GM21381 (cell line): ENCODE results near the gene HAUS1.
A peak's percentile ranks its signal among the peaks of the same experiment; 100 is the strongest.
"Not testable (repeated sequence)": the region's sequence is repeated elsewhere in the genome, so short reads cannot be mapped to it uniquely, and the experiment has no call there.

ENCODE experiments used
- ATAC-seq: cut with Tn5 transposase; IDR thresholded peaks from one replicate; pipeline ENCODE4 v1.9.1; 2021; ENCODE audit warnings: mild to moderate bottlenecking, moderate library complexity; ENCODE audit not compliant: unreplicated experiment

HAUS1 gene

DNA sequence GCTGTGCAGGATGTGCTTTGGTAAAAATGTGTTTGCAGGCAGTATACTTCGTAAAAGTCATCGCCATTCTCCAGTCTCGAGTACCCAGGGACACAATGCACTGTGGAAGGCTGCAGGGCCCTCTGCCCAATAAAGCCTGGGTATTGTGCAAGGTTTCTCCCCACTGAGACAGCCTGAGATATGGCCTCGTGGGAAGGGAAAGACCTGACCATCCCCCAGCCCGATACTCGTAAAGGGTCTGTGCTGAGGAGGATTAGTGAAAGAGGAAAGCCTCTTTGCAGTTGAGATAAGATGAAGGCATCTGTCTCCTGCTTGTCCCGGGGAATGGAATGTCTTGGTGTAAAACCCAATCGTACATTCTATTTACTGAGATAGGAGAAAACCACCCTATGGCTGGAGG is 15.7 kb upstream of the HAUS1 start:
- ATAC-seq, result not testable (repeated sequence)

DNA sequence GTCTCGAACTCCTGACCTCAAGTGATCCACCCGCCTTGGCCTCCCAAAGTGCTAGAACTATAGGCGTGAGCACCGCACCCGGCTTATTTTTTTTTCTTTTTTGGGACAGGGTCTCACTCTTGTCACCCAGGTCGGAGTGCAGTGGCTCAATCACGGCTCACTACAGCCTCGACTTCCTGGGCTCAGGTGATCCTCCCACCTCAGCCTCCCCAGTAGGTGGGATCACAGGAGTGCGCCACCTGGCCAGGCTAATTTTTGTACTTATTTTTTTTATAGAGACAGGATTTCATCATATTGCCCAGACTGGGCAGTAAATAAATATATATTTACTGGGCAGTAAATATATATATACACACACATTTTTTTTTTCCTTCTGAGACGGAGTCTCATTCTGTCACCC is 8.7 kb upstream of the HAUS1 start:
- no peak for ATAC-seq

DNA sequence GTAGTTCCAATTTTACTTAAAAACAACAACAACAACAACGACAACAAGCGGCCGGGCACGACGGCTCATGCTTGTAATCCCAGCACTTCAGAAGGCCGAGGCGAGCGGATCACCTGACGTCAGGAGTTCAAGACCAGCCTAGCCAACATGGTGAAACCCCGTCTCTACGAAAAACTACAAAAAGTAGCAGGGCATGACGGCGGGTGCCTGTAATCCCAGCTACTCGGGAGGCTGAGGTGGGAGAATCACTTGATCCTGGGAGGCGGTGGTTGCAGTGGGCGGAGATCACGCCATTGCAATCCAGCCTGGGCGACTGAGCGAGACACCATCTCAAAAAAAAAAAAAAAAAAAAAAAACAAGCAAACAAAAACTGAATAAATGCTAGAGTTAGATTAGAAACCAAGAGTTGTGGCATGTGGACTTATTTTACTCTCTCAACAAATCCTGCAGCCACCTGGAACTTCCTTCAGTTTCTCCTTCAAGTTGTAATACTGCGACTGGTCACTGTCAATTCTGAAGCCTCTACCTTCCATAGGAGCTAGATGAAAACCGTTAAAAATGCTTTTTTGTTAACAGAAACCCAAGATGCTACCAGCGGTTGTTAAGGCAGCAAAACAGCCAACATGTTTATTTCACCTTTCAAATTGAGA is 7.4 kb upstream of the HAUS1 start:
- ATAC-seq, result no peak

DNA sequence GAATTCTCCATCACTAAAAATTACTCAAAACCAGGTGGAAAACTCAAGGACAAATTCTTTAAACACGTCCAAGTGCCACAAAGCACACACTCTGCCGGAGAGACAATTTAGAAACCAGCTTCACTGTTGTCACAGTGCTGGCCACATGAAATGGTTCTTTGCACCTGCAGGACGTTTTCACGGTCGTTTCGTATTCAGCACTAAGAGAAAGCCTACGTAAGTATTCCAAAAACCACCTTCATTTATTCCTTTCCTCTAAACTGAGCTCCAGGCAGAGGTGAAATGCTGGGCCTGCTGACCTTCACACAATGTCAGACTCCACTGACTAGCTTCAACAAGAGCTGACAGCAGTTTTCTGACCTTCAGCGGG is 6.8 kb upstream of the HAUS1 start:
- ATAC-seq, result peak; percentile 20

DNA sequence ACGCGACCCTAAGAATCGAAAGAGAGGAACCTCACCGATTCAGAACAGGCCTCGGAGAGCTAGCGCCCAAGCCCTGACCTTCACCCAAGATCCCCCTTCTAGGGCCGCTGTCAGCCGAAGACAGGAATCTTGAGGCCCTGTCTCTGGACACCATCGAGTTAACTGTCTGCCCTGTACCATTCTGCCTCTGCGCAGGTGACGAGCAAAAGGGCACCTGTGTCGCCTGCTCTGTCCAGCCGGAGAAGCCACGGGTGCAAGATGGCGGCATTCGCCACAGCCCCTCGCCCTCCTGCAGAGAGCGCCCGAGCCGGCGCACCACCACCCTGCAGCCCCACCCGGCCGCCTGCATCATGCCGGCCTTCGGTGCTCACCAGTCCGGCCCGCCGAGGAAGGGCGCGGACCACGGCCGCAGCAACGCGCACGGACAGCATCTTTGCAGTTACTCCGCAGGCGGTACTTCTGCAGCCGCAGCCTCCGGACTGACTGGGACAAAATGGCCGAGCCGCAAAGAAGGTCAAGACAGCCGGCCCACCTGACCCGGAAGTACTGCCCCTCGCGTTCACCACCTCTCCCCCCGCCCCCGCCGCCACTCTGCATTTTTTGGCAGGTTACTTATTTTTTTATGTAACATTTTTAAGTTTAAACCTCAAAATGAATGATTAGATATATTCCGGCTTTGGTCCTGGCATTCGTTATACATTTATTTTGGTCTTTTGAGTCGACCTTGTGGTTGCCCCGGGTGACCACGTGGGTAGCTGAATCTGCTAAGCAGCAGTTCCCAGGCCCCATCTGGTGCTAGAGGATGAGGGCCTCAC is 6.2 kb upstream of the HAUS1 start, which contains the start of gene ATP5F1A:
TSS of gene ATP5F1A (minus strand) at position 496 of the 815 bp plus-strand sequence. CDS start at position 431, 65 bp downstream.
- ATAC-seq, result peak; percentile 78

DNA sequence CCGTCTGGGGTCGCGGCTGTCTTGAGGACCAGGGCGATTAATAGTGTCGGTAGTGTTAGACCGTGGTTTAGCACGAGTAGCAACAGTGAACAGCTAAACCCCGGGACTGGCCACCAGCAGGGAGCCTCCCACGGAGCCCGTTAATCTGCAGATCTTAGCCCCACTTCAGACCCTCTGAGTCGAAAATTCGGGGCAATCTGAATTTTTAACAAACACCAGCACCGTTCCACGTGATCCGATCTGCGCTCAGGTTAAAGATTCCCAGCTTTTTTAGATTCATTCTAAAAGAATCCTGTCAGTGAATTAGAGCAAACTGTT is 5.6 kb upstream of the HAUS1 start:
- ATAC-seq, result no peak

DNA sequence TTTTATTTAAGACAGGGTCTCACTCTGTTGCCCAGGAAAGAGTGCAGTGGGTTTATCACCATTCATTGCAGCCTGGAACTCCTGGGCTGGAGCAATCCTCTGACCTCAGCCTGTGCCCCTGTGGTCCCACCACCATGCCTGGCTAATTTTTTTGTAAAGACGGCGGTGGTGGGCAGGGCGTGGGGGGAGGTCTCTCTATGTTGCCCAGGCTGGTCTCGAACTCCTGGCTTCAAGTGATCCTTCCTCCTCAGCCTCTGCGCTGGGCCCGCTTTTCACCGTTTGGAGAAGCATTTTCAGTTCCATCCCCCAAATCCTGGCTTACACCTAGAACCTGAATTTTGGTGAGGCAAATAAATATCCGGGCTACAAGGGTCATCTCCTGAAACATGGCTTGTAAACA is 4.7 kb upstream of the HAUS1 start:
- ATAC-seq, result no peak

DNA sequence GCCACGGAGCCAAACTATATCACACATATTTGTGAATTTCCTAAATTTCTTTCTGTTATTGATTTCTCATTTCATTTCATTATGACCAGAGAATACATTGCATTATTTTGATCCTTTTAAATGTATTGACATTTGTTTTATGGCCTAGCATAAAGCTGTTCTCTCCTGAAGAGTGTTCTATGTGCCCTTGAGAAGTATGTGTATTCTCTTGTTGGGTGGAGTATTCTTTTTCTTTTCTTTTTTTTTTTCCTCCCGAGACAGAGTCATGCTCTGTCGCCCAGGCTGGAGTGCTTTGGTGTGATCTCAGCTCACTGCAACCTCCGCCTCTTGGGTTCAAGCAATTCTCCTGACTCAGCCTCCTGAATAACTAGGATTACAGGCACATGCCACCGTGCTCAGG is 5.2 kb downstream of the HAUS1 start:
- ATAC-seq, result no peak

DNA sequence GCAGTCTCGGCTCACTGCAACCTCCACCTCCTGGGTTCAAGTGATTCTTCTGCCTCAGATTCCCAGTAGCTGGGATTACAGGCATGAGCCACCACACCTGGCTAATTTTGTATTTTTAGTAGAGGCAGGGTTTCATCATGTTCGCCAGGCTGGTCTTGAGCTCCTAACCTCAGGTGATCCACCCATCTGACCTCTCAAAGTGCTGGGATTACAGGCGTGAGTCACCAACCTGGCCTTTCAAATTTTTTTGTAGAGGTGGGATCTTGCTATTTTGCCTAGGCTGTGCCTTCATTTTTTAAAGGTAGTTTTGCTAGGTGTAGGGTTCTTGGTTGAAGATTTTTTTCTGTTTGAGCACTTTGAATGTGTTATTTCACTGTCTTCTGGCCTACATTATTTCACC is 6.2 kb downstream of the HAUS1 start:
- no peak for ATAC-seq

DNA sequence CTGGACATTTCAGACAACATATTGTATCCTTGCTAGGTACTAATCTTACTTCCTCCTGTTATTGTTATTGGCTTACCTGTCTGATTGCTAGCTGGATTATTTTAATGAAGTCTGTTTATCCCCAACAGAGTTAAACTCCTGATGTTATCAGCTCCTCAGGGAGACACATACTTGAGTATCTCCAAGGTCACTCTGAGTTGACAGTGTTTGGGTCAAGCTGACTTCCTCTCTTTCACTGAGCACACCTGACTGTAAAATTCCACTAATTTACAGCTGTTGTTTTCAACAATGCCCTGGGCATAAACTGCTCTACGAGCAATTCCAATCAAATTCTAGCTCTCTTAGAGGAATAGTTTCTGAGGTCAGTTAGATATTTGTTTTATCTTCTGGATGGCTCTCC is 9.6 kb downstream of the HAUS1 start:
- no peak for ATAC-seq

DNA sequence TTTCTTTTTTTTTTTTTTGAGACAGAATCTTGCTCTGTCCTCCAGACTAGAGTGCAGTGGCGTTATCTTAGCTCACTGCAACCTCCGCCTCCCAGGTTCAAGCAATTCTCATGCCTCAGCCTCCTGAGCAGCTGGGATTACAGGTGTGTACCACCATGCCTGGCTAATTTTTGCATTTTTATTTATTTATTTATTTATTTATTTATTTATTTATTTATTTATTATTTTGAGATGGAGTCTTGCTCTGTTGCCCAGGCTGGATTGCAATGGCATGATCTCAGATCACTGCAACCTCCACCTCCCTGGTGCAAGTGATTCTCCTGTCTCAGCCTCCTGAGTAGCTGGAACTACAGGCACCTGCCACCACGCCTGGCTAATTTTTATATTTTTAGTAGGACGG is 22.4 kb downstream of the HAUS1 start:
- ATAC-seq, result not testable (repeated sequence)

DNA sequence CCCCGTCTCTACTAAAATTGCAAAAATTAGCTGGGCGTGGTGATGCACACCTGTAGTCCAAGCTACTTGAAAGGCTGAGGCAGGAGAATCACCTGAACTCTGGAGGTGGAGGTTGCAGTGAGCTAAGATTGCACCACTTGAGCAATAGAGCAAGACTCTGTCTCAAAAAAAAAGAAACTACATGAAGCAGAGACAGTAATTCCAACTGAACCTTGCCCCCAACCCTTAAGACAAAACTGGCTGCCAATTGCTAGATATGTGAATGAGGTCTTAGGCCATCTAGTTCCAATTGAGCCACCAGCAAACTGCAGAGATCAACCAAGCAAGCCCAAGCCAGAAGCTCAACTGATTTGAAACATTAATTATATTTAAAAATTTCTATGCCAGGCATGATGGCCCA is 25.9 kb downstream of the HAUS1 start:
- no peak for ATAC-seq

DNA sequence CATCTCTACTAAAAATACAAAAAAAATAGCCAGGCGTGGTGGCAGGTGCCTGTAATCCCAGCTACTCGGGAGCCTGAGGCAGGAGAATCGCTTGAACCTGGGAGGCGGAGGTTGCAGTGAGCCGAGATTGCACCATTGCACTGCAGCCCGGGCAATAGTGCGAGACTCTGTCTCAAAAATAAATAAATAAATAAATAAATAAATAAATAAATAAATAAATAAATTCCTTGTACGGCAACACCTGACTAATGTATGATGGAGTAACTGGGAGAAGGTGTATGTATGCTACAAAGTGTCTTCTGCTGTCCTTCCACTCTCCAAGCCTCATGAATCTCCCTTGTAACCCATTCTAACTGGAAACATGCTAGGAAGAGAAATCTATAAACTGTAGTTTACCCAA is 26.4 kb downstream of the HAUS1 start:
- ATAC-seq, result not testable (repeated sequence)

DNA sequence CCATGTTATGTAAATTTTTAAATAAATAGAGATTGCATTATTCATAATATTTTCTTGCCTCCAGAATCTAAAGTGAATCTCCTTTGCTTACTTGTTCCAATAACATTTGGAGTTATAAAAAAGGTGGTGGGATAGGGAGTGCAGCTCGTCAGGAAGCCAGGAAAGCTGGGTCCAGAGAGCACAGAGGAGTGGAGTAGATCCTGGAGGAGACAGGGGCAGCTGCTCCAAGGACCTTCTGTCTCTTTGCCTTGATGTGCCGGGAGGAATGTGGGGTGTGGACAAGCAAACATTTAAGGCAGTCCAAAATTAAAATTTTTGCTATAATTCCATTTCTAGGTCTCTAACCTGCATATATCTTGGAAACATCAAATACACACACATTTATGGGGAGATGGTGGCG is 29.3 kb downstream of the HAUS1 start:
- ATAC-seq, result no peak

DNA sequence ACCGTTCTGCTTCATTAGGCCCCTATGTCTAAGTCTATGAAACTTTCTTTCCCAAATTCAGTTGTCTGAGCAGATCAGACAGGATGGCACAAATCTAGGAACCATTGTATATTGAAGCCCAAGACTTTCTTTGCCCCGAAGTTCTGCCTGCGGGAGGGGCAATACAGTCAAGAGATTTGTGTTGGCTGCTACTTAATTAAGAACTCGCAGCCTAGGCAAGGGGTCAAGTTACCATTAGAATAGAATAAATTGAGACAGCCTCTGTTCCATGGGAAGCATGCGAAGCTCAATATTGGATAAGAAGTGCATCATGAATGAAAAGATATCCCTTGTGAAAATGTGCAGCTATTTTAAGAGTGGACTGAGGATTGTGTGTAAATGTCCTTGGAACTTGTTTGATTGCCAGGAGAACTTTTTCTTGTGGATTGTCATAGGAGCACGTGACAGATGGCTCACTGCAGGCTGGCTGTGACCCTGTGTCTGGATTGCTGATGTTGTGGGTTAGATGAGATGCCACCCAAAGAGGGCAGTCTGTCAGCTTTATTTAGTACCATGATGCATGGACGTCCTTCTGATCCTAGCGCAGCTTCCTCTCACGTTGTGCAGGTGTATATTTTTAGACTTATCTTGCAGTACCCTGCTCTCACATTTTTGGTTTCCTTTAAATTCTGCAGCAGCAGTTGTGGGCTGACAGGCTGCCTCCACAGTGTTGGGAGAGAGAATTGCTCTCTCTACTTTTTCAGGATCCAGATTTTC is 30.9 kb downstream of the HAUS1 start:
- ATAC-seq, result no peak

DNA sequence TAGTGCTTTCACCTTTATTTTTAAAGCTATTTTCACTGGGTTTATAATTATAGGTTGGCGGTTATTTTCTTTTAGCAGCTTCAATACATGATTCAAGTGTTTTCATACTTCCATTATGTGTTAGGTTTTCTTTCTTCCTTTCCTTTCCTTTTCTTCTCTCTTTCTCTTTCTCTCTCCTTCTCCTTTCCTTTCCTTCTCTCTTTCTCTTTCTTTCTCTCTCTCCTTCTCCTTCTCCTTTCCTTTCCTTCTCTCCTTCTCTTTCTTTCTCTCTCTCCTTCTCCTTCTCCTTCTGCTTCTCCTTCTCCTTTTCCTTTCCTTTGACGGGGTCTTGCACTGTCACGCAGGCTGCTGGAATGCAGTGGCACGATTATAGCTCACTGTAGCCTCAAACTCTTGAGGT is 36.0 kb downstream of the HAUS1 start:
- ATAC-seq, result no peak

DNA sequence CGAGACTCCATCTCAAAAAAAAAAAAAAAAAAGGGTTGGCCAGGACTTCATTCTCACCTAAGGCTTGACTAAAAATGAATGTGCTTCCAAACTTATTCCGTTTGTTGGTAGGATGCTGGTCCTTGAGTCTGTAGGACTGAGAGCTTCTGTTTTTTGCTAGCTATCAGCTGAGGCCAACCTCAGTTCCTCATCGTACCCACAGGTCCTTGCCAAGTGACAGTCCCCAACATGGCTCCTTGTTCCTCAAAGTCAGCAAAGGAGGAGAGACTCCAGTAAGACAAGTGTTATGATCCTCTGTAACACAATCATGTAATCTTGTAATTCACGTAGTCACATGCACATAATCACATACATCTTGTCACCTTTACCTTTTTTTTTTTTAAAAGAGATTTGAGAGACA is 37.0 kb downstream of the HAUS1 start:
- no peak for ATAC-seq

DNA sequence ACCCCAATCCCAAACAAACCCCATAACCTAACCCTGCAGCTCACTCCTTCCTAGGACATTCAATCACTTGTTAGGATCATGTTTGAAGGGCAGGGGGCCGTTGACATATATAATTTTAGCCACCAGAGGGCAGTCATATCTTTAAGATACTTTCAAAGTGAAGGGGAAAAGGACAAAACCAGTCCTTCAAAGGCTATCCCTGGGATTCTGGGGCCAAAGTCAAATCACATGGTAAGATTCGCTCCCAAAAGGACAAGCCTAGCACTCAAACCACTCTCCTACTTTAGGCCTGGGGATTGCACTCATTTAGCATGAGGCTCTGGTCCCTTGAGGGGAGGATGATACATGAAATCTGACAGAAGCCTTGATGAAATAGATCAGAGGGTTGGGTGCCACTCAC is 44.6 kb downstream of the HAUS1 start:
- ATAC-seq, result no peak

DNA sequence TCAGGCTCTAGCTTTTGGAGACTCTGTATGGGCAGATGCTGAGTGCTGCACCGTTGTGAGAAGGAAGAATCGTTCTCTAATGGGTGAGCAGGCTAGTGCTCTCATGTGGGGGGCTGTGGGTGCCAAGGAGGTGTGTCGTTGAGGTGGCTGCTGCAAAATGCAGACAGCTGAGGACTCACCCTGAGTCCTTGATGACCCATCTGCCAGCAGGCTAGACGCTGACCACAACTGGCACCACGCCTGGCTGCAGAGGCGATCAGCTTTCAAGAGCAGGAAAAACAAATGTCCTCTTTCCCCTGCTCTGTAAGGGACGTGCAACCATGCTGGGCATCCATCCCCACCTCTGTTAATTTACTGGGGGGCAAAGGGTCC is 48.2 kb downstream of the HAUS1 start:
- ATAC-seq, result no peak

DNA sequence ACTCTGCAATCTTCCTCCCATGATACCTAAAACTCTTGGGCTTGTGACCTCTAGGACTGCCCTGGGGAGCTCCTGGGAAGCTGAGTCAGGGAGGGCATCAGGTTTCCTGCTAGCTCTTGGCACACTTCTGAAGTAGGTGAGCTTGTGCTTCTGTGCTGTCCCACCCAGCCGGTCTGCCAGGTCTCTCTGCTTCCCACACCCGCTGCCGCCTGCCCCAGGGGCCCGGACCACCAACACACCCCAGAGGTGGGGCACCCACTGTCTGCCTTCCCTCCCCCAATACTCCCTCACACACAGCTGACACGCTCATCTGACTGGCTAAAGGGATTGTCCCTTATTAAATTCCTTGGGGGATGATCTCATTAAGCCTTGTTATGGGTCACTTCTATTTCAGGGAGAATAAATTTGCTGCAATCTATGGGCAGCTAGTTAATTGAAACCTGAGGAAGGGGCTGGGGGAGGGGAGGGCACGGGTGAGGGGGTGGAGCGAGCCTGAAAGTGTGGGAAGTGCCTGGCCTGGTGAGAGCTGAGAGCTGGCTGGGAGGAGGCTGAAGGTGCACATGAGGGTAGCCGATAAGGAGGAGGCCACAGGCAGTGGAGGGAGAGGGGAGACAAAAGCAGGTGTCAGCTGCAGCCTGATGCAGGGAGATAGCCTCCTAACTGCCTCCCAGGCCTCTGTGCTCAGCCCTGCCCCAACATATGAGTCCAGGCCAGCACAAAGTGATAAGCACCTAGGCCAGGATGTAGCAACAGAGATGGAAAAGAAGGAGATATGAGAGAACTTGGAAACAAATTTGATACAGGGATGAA is 48.8 kb downstream of the HAUS1 start:
- no peak for ATAC-seq

DNA sequence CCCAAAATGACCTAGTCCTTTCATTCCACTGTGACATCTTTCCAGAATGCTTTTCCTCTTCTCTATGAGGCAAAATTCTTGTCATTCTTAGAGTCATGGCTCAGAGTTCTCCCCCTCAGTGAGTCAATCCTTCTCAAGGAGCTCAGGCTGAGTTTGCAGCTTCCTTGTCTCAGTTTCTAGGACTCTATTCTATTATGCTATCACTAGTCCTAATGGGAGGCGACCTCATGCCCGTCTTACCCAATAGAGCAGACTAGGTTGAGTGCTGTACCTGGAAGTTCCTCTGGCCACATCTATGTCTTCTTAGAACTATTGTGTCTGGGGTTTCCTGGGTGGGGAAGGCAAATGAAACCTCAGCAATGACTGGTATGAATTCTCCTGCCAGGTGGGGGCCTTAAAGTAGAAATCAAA is 51.5 kb downstream of the HAUS1 start:
- no peak for ATAC-seq
